GM18508 (cell line): ENCODE measurements around the gene SHC4.
A peak's percentile ranks its signal among the peaks of the same experiment; 100 is the strongest.
"Not testable (repeated sequence)": the region's sequence is repeated elsewhere in the genome, so short reads cannot be mapped to it uniquely, and the experiment has no call there.

Experiments
- ATAC-seq: cut with Tn5 transposase; IDR thresholded peaks from one replicate; pipeline ENCODE4 v1.9.1; 2021; ENCODE audit warnings: moderate number of reproducible peaks; ENCODE audit not compliant: insufficient read depth, unreplicated experiment

SHC4 gene

DNA sequence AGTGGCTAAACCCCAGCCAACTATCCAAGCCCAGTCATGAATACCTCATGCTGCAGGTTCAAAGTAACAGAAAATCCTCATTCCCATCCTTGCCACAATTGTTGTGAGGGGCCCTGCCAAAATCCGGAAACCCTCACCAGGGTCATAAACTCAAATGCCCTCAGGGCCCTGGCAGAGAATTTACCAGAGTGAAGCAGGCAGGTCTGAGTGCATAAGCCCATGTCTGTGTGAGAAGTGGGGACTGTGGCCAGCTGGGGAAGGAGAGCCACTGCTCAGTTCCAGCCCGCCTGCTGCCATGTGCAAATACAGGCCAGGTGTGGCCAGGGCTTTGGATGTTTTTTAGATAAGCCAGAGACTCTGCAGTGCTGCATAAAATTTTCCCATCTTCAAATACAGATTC is 159.8 kb downstream of the SHC4 start:
- no peak for ATAC-seq

DNA sequence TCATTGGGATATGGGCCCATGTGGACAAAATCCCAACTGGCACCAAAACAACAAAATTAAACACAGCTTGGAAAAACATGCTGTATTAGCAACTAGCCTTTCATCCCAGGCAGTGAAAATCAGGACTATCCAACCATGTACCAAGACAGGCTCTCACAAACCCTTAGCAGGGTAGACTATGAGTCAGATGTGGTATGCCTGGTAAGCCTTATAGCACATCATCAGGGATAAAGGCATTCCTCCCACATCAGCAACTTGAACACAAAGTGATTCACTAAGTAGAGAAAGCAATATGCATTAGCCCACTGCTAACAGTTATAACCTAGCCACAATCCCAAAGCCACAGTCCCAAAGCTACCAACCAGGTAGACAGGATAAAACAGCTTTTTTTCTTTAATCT is 160.9 kb downstream of the SHC4 start:
- ATAC-seq, result no peak

DNA sequence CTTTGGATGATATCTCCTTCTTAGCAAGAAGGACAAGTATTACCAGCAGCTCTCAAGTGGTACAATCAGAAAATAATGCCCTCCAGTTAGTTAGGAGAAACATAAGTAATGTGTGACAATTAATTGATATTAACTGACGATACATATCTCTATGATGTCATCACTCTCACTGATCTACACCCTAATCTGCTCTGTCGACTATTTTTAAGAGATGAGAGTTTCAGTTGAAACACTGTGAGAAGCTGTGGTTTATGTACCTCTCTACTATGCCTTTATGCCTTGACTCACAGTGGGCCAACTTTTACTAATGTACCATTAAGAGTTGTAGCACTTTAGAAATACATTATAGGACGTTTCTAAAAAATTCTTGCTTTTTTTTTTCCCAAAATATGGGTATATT is 161.5 kb downstream of the SHC4 start:
- ATAC-seq, result no peak

DNA sequence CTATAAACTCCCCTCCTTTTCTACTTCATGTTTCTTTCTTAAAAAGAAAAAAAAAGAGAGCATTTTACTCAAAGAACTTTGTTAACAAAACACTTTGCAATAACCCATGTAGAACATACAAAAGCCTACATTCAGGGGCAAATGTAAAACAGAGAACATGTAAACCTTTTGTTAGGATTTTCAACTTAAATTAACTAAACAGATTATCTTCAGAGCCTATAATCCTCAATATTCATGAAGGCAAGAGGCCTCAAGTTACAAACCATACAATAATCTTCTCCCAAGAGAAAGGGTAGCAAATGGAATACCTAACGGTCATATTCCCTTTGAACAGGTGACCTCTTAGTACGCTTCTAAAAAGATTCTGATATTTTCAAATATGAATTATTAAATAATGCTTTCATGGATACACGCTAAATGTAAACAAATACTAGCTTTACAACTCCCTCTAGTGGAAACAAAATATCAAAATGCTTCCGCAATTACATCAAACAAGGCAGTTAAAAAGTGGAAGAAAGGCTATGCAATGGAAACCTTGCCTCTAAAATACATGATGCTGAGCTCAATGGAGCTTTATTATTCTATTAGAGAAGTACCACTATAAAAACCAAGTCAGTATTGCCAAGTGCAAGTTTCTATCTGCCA is 162.8 kb downstream of the SHC4 start:
- ATAC-seq, result no peak

DNA sequence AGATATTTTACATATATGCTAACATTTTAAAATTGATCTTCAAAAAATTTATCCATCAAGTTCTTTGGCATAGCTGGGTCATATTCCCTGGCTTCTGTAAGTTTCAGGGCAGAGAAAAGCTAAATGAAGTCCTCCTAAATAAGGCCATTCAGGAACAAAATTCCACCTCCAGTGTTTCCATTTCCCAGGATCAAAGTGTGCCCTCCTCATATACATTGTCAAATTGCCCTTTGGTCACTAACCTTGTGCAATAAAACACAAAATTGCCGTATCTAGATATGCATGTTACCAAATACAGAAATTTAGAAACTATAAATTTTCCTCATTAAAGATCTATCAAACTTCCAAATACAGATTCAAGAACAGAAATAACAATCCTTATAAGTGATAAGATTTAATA is 163.5 kb downstream of the SHC4 start:
- ATAC-seq, result no peak

DNA sequence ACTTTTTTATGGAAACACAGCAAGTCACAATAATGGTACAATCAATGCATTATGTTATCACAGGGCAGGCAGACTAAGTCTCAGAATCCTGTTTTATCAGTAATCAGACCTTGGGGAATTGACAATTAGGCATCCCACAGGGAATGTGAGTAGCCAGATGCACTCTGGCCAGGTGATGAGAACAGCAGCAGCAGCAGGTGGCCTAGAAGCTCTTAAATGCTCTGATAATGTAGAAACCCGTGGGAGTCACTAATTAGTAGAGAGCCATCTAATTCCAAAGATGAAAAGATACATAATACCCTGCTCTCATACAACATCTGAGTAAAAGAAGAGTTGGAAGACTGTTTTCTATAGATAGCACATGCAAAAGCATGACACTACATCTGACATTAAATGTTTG is 165.4 kb downstream of the SHC4 start:
- ATAC-seq, result no peak

DNA sequence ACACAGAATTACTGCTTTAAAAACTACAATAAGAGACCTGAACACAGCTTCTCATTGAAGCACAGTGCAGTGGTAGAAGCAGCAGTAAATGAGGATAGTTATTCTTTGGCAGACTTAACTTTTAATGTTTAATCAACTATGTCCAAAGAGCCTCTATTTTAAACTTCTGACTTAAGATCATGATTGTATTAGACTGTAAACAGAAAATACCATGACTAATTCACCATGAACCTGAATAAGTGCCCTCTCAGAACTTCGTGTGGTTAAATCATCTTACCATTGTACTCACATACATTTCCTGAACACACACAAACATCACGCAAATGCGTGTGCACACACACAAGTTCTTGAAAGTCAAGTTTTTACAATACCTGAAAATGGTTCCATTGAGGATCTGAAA is 166.8 kb downstream of the SHC4 start:
- peak; percentile 59 for ATAC-seq

DNA sequence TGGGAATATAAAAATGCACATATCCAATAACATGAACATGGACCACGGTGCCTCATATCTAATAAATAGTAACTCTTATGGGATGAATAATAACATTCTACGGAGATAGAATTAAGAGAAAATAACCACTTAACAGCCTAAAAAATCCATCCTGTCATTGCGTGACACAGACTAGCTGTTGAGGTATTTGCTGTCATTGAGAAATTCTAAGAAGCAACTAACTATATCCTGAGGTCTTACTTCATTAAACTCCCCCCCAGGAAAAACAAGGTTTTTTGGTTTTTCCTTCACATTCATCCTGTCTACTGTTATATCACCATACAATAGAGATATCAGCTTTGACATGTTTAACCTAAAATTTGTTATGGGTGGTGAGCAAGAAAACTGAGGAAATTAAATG is 167.2 kb downstream of the SHC4 start:
- ATAC-seq, result no peak

DNA sequence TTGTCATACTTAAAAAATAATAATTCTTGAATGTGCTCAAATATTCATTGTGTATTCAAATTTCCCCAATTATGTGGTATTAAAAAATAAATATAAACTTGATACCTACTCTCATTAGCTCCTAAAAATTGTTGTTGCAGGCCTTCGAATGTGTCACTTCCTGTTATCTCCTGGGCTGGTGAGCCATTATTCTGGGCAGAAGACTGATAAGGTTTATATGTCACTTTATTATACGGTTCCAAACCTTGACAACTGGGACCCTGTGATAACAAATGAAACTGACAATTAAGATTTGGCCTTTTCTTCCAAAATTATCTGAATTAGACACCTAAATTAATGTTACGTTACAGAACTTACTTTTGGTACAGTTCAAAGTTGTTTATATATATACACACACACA is 167.8 kb downstream of the SHC4 start:
- ATAC-seq, result no peak

DNA sequence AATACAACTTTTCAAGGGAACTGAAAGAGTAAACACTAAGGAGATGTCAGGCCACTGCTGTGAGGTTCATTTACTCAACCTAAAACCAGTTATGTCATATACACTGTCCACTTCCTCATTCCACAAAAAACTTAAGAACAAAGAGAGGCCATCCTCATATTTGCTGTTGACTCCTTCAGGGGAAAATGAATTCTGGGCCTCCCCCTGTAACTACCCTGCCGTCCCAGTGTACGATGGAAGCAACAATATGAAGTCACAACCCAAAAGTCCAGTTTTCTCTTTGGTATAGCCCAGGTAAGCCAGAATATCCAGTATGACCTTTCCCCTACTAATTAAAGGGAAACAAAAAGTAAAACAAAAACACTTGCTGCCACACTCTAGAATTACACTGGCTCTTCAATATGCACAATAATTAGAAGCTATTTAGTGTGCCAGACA is 169.0 kb downstream of the SHC4 start:
- peak; percentile 75 for ATAC-seq

DNA sequence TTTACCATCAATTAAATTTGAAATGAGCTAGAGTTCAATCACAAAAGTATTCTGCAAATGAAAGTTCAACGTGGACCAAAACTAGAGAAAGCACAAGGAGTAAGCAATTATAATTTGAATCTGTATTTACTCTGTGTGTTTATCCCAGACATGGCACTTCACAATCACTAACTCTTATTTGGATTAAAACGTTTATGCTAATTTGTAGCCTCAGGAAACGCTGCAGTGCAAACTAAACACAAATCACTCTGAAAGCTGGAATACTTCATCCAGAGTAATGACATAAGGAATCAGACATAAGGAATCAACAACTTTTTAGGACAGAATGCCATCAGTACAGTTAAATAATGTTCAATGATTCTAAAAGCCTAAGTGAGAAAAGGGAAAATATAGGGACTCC is 171.3 kb downstream of the SHC4 start:
- ATAC-seq, result no peak

DNA sequence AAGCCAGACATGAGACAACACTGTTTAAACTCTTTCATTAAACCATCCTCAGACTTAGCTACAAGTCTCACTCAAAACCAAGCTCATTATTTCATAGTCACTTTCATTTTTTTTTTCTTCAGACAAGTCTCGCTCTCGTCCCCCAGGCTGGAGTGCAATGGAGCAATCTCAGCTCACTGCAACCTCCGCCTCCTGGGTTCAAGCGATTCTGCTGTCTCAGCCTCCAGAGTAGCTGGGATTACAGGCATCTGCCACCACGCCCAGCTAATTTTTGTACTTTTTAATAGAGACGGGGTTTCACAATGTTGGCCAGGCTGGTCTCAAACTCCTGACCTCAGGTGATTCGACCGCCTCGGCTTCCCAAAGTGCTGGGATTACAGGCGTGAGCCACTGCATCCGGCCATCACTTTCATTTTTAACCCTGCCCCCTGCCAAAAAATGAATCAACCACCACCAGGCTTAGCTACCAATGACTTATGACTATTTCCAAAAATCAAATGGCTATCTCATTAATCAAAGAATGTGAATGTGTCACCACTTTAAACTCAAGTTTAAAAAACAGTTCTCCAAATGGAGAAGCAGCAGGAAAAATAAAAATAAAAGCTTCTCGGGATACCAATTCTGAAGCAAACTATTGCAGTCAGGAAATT is 173.1 kb downstream of the SHC4 start:
- ATAC-seq, result not testable (repeated sequence)

DNA sequence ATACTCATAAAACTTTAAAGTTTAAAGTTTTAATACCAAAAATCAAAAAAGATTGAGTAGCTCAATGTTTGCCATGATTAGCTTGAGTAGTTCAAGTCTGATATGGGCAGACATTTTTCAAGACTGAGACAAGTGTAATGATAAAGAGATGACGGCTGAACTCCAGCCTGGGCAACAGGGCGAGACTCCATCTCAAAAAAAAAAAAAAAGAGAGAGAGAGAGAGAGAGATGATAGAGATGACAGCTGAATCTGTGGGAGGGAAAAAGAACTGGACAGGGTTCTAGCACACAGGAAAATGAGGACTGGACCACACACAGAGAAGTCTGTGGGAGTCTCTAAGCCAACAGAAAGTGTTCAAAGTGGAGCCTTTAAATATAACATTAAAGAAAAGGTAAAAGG is 178.0 kb downstream of the SHC4 start:
- ATAC-seq, result no peak

DNA sequence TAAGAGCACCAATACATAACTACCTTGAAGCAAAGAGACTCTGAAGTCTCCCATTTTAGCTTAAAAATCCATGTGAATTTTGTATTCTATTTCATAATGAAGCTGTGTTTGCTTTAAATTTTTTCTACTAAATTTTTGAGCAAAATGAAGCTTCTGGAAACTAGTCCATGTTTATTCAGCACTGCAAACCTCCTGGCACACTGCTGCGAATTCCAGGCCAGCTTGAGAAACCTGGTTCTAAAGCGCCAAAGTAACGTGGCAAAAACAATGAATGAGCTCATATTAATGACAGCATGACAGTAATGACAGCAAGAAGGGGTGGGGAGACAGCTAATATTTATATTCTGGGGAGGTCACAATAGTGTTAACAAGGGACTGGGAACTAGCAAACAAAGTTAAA is 178.5 kb downstream of the SHC4 start:
- ATAC-seq, result no peak

DNA sequence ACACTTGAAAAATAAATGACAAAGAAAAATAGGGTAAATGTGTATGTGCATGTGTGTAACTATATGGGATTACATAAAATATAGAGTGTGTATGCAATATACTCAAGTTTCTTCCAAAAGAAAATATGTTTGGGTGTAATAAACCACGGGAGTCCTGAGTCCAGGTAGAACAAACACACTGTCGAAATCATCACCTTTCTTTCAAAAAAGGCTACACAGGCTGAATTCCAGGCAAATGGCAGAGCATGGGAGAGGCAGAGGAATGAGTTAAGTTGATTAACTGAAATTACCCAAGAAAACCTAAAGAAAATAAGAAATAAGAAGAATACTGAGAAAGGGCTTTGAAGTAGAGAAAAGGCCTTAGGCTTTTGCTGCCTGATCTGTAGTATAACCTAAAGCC is 179.0 kb downstream of the SHC4 start:
- no peak for ATAC-seq

DNA sequence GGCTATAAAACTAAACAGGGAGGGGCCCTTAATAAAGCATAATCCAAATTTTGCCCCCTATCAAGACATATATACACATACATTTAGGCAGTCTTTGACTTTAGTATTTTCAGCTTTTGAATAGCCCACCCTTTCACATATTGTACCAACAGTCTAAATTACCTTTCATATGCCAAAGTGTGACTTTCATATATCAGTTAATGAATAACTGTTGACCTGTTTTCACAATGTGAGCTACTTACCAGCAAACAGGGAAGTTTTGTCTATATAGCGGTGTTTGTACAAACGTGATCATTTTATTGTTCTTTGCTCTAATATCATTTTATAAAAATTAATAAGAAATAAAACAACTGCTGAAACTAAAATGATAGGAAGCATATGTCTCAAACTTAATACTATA is 180.8 kb downstream of the SHC4 start:
- no peak for ATAC-seq

DNA sequence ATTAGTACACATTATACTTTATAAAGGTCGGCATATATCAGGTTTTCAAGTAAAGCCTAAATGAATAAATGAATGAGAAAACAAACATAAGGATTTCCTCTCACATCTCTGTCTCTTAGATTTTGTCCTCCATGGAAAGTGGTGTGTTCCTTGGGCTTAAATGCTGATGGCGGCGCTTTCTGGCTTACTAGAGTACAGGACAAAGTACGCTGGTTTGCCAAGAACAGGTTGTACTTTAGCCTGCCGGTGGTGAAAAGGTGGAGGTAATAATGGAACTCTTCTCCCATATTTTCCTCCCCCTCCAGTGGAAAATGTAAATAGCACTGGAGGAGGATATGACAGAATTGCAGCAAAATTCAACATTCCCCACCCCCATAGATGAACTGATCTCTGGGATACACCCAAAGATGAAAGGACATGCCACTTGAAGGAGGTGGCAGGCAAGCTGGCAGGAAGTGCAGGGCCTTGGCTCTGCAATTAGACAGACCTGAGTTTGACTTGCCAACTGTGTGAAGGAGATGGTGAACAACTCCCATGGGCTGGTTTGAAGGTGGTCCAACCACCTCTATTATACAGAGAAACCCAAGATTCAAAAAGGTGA is 182.1 kb downstream of the SHC4 start:
- no peak for ATAC-seq

DNA sequence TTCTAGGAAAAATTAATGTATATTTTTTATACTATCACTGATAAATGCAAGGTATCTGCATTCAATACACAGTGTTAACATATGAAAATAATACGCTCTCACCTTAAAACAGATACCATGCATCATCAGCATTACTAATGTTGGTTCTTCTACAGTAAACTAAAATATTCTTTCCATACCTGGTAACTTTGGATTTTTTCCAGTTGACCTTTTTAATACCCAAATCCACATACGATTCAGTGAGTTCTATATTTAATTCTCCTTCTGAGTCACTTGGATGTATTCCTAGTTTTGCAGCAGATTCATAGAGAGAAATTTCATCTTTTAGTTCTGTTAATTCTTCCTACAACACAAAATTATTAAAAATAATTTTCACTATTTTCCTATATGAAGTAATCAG is 182.7 kb downstream of the SHC4 start:
- no peak for ATAC-seq

DNA sequence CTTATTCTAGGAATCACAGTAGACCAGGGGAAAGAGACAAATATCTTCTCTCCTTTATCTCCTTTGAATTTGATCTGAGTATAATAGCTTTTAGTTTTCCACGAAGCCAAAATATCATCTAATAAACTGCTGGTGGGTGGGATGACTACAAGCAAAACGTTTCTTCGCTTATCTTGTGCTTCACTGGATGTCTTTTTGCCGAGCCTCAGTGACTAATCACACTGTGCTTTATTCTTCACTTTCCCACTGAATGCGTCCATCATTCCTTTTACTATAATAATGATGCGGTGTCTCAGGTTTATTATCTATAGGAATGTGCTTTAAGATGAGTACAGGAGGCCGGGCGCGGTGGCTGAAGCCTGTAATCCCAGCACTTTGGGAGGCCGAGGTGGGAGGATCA is 185.4 kb downstream of the SHC4 start:
- no peak for ATAC-seq

DNA sequence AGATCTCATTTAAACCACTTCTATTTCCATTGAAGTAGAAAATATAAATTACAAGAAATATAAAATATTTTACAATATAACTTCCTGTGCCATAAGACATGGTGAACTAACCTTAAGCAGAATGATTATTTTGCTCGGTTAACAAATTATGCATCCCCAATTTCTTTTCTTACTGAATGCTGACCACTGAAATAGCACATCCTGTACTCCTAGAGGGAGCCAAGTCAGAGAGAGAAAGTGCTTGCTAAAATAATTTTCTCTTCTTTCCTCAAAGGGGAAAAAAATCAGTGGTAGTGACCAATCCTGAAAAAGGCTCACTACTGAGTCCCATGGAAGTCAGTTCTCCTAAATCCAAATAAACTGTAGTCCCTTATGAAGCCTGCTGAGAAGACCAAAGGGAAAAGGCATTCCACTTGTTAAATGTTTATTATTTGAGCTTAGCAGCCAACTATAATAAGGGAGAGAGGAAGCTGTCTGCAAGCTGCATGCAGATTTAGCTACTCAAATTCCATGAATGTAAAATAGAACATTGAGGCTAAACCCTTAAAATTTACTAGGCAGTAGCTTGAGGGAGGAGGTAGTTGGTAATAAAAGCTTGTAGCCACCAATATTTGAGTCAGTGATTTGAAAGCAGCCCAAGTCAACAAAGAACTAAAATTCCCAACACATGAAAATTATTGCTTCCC is 185.9 kb downstream of the SHC4 start:
- no peak for ATAC-seq

DNA sequence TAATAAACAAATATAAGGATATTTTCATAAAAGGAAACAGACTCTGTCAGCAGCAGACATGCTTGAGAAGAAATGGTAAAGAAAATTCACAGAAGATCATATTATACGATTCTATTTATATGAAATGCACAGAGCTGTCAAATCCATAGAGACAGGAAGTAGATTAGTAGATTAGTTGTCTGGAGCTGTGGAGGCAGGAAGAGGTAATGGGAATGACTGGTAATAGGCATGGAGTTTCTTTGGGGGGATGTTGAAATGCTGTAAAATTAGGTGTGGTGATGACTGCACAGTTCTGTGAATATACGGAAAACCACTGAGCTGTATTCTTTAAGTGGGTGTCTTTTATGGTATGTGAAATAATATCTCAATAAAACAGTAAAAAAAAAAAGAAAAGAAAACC is 188.2 kb downstream of the SHC4 start:
- ATAC-seq, result no peak
